Stimulated activated CD8-positive, alpha-beta memory T cell treated with anti-CD3 and anti-CD28 coated beads, Interleukin-4, amount 100 ng/mL, for 1 hour (primary cell): ENCODE data around the gene TUFT1.

Experiments used
- DNase-seq, 2 donors: peaks; one replicate each; pipeline ENCODE4 v3.0.0-alpha.2; 2020; ENCODE audit warnings: low read depth in 2 of 2, low spot score in 1 of 2

TUFT1 gene, protein sequence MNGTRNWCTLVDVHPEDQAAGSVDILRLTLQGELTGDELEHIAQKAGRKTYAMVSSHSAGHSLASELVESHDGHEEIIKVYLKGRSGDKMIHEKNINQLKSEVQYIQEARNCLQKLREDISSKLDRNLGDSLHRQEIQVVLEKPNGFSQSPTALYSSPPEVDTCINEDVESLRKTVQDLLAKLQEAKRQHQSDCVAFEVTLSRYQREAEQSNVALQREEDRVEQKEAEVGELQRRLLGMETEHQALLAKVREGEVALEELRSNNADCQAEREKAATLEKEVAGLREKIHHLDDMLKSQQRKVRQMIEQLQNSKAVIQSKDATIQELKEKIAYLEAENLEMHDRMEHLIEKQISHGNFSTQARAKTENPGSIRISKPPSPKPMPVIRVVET

GRCh38 chr1:151540021-151540981 is at the start of gene TUFT1:
Gene TUFT1, plus strand, starts transcription at chr1:151540309. Its CDS starts 58 bp downstream, at chr1:151540367.
- peak; percentile 80 to 85 for DNase-seq

- DNase-seq, result no peak
These were observed 48.5 kb upstream of the TUFT1 start for GRCh38 chr1:151491641-151492040.

DNA sequence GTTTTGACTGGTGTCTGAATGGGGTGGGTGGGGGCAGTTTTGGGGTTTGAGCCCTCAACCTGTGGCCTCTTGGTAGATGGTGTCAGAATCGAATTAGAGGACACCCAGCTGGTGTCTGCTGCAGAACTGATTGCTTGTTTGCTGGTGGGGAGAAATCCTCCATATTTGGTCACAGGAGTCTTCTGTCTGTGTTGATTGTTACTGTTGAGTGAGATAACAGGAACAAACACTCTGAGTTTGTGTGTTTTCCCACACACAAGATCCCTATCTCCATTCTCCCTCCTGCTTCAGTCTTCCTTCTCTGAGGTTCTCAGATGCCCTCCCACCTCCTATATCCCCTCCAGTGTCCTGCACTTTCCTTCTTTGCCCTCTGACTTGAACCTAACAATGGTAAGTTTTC is 48.0 kb upstream of the TUFT1 start:
- no peak for DNase-seq

- no peak for DNase-seq
These were observed 47.1 kb upstream of the TUFT1 start for GRCh38 chr1:151493042-151493441.

DNA sequence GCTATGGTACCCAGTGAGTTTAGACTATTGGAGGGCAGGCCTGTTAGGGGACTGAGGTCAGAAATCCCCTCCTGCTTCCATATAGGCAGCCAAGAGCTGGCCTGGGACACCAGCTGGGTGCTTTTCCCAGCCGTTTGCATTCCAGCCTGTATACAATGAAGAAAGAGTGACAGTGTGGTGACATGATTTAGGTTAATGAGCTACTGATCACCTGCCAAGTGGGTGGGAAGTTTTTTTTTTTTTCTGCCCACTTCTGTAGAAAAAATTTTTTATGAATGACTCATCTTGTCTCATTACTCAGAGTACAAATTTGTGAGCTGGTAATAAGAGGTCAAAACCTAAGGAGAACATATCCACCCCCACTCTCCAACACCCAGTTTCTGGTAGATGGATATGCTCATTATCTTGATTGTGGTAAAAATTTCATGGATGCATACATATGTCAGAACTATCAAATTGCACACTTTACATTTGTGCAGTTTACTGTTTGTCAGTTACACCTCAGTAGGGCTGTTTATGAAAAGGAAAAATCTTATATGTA is 45.3 kb upstream of the TUFT1 start:
- no peak for DNase-seq

DNA sequence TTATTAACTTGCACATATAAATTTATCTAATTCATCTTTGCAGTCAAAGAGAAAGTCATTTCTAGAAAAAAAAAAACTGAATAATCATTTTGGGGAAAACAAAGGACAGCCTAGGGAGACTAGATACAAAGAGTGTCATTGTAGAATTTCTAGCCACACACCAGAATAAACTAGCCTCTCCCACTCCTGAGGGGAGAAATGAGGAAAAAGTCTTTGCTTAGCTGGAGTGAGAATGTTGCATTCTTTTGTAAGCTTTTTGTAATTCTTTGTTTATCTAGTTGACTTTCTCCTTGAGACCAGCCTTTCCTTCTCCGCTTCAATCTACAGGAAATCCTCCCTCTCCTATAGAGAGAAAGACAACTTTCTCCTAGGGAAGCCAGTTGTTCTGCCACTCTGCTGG is 44.8 kb upstream of the TUFT1 start:
- no peak for DNase-seq

- no peak for DNase-seq
These were observed 40.7 kb upstream of the TUFT1 start for GRCh38 chr1:151499365-151499764.

DNA sequence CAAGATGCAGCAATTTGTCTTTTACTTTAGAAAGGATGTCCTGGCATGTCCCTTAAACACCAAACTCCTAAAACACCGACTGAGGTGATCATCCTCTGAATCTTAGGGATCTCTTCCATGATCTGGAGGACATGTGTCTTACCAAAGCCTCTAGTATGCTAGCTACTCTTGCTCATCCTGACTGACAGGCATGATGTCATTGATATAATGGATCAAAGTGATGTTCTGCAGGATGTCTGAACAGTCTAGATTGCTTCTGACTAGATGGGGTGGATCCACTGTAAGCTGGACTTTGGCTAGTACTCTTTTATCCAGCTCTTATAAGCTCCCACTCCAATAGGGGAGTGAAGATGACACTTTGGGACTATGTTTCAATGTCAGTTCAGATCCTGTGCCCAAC is 40.2 kb upstream of the TUFT1 start:
- no peak for DNase-seq

DNA sequence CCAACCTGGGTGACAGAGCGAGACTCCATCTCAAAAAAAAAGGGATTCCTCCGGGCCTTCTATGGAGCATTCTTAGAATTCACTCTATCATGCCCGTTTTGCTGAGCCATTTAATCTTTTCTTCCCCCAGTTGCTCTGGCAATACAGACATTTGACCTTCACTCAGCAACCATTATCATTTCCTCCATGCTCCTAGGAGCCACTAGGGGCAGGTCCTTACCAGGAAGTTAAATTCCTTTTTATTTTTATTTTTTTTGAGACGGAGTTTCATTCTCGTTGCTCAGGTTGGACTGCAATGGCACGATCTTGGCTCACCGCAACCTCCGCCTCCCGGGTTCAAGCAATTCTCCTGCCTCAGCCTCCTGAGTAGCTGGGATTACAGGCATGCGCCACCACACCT is 38.6 kb upstream of the TUFT1 start:
- no peak for DNase-seq

GRCh38 chr1:151502035-151502700 is 37.9 kb upstream of the TUFT1 start:
- DNase-seq, result no peak

DNA sequence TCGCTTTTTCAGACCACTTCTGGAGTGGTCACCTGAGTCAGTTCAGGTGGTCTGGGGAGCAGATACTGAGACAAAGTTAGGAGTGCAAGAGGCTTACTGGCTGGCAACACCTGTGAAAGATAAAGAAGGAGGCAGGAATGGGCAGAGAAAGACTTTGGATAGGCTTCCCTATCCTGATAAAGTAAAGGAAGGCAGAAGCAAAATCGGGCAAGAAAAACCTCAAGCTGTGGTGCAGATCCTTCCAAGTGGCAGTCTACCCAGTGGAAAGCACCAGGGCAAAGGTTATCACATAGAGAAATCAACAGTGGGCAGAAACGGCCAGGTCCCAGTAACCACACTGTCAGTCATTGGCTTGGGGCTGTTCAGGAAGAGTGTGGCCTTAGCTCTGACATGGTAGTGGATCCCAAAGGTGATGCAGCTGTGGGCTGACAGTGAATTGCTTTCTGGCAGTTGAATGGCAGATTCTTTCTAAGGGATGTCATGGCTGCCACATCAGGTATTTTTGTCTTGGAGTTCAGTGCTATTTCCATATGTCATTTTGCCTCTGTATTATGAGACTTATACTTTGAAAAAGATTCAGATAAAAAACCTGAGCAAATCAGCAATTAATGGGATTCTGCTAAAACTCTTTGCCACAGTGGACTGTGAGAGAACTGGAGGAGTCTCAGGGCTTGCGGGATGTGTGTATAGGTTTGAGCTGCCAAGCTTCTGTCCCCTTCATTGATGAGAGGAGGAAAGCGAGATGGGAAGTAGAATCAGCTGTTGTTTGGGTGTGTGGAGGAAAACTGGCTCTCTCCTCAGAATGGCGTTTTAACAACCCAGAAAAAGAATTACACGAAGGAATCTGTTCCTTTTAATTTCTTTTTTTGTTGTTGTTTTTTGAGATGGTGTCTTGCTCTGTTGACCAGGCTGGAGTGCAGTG is 37.0 kb upstream of the TUFT1 start:
- no peak for DNase-seq

- DNase-seq, result no peak
These were observed 35.9 kb upstream of the TUFT1 start for GRCh38 chr1:151504252-151504651.

DNA sequence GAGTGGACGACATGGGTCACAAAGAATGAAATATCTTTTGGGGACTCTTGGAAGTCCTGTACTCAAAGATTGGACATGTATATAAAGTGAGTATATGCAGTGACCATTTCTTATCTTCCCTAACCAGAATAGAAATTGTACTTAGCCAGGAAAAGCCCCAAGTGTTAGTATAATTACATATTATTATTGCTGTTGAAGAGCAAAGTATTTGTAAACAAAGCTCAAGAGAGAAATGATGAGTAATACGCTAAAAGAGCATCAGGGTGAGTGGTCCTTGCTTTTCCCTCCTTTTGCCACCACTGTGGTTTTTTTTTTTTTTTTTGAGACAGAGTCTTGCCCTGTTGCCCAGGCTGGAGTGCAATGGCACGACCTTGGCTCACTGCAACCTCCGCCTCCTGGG is 35.4 kb upstream of the TUFT1 start:
- DNase-seq, result no peak

DNA sequence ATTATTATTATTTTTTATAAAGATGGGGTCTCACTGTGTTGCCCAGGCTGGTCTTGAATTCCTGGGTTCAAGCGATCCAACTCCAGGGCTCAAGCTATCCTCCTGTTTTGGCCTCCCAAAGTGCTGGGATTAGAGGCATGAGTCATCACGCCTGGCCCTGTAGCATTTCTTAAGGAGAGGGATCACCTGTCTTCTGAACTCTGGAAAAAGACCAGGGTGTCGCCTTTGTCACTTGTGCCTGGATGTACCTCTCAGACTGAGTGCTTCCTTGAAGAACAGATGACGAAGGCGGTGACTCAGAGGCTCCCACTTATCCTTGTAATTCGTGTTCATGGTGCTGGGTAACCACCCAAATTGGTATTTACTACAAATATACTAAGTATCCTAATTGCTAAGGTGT is 31.3 kb upstream of the TUFT1 start:
- no peak for DNase-seq

GRCh38 chr1:151509350-151510019 is 30.6 kb upstream of the TUFT1 start:
- no peak for DNase-seq

DNA sequence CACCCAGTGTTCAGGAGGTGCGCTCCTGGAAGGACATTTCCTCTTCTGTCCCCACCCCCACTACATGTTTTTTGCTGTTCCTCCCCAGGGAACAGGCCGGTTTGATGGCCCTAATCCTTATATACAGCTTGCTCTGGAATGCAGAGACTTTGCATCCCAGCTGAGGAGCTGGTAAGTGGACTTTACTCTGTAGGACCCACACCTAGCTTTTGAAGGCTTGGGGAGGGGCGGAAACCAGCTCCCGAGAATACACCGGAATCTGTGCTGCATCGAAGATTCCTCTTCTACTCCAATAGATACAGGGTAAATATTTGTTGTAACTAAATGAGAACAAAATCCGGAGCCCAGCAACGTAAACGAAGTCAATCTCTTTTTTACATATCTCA is 30.1 kb upstream of the TUFT1 start:
- DNase-seq, result no peak

DNA sequence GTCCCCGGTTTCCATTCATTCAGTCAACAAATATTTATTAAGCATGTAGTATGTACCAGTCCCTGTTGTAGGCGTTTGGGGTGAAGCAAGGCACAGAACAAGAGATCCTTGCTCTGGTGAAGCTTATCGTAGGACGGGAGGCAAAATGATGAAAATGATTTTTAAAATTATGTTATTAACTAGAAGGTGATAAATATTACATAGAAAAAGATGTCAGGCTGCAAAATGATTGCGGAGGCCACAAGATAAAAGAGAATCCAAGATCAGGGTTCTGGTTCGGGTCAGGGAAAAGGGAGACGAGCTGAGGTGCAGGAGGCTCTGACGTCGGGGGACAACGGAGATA is 29.5 kb upstream of the TUFT1 start:
- DNase-seq, result no peak

GRCh38 chr1:151510957-151511635 is 29.0 kb upstream of the TUFT1 start, which contains the start of gene CGN:
Gene CGN, plus strand, starts transcription at chr1:151511387. Its CDS starts 7,133 bp downstream, at chr1:151518520.
- peak; percentile 57 to 71 for DNase-seq

DNA sequence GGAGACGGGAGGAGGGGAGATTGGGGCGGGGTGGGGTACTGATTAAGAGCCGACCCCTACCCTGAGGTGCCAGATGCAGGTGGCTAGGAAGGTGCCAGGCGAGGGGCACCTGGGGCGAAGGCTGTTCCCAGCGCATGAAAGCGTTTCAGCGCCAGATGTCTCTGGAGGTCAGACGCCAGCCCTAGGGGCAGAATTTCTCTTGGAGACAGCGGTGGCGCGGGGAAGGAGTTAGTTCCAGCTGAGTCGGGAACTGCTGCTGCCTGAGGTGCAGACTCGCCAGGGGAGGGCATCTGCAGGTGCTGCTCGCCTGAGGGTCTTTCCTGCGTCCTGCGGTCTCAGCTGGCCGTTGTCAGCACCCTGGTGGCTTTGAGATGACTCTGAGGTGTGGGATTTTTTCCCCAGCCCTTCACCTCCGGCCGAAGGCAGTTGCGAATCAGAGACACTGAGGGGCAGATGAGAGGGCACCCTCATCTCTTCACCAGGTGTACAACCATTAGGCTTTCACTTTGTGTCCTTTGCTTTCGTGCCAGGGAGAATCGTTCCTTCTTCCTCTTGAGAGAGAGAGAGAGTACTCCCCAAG is 28.4 kb upstream of the TUFT1 start:
- peak in 1 of 2 donors; percentile 2 for DNase-seq
